Vagina (tissue), 2 donors: ENCODE measurements around the gene AHNAK.

Source experiments
- CTCF ChIP-seq, 3 experiments: fragments of 450-650 bp in 2 of 3; fragments of 200-600 bp in 1 of 3; sonication (generic) in 1 of 3; IDR thresholded peaks; one replicate each; pipeline ENCODE4 v1.5.1; 2017 to 2019; ENCODE audit warnings: antibody characterized with exemption in 3 of 3, mild to moderate bottlenecking in 2 of 3, moderate library complexity in 2 of 3
- POLR2A ChIP-seq, 2 donors: fragments of 450-650 bp; IDR thresholded peaks; one replicate each; pipeline ENCODE4 v1.6.1; 2017; ENCODE audit warnings: antibody characterized with exemption in 2 of 2, mild to moderate bottlenecking in 2 of 2, moderate library complexity in 2 of 2

- TF ChIP-seq CTCF (IDR thresholded peaks at IDR 0.05) (no peak), POLR2A (IDR thresholded peaks at IDR 0.05) (no peak)
Measured at GRCh38 chr11:62569611-62570010, 23.0 kb upstream of the AHNAK start.
